HL-60/S4 treated with retinoic acid at 250 ng/mL for 4 days and 3 days (cell line): ENCODE results near the gene AJM1.
"Not testable (repeated sequence)": the region's sequence is repeated elsewhere in the genome, so short reads cannot be mapped to it uniquely, and the experiment has no call there.

ENCODE experiments used
- in situ Hi-C: fragments of 300-500 bp; cut with MboI; formaldehyde crosslinking; loops from 2 replicates; pipeline ENCODE4 v1.7.0; 2022; ENCODE audit warnings: low sequenced_read_pairs

Gene AJM1

GRCh38 chr9:136842380-136842948 lies at the start of gene AJM1:
TSS of gene AJM1 (plus strand) at chr9:136842478. CDS start at chr9:136844415, 1,937 bp downstream.
- in situ Hi-C loops = not testable (repeated sequence)

- in situ Hi-C loops = loop anchor here (25.0 kb wide), 1 partner anchor 244 kb away; the partner anchor contains the start of genes ABCA2, FUT7 and NPDC1
Measured at GRCh38 chr9:136793086-136793946, 49.0 kb upstream of the AJM1 start.

GRCh38 chr9:136794281-136794999 lies 47.8 kb upstream of the AJM1 start:
- in situ Hi-C loops = loop anchor here (25.0 kb wide), 1 partner anchor 243 kb away; the partner anchor contains the start of genes ABCA2, FUT7 and NPDC1

GRCh38 chr9:136795000-136795348 lies 47.3 kb upstream of the AJM1 start:
- in situ Hi-C loops = loop anchor here (25.0 kb wide), 1 partner anchor 242 kb away; the partner anchor contains the start of genes ABCA2, FUT7 and NPDC1

- in situ Hi-C loops = loop anchor here (25.0 kb wide), 1 partner anchor 241 kb away; the partner anchor contains the start of genes ABCA2, FUT7 and NPDC1
Measured at GRCh38 chr9:136796238-136796774, 46.0 kb upstream of the AJM1 start, which contains the start of gene CCDC183. TSS of gene CCDC183 (plus strand) at chr9:136796338. CDS start at chr9:136796398, 60 bp downstream.

GRCh38 chr9:136796775-136797347 lies 45.4 kb upstream of the AJM1 start:
- in situ Hi-C loops = loop anchor here (25.0 kb wide), 1 partner anchor 240 kb away; the partner anchor contains the start of genes ABCA2, FUT7 and NPDC1

GRCh38 chr9:136798708-136799078 lies 43.6 kb upstream of the AJM1 start:
- in situ Hi-C loops = loop anchor here (25.0 kb wide), 1 partner anchor 239 kb away; the partner anchor contains the start of genes ABCA2, FUT7 and NPDC1

- in situ Hi-C loops = loop anchor here (25.0 kb wide), 1 partner anchor 238 kb away; the partner anchor contains the start of genes ABCA2, FUT7 and NPDC1
Measured at GRCh38 chr9:136799079-136799853, 43.0 kb upstream of the AJM1 start.

GRCh38 chr9:136799854-136800657 lies 42.2 kb upstream of the AJM1 start:
- in situ Hi-C loops = loop anchor here (25.0 kb wide), 1 partner anchor 237 kb away; the partner anchor contains the start of genes ABCA2, FUT7 and NPDC1

- in situ Hi-C loops = no loop called here
Measured at GRCh38 chr9:136802321-136802720, 40.0 kb upstream of the AJM1 start.

- in situ Hi-C loops = not testable (repeated sequence)
Measured at GRCh38 chr9:136803009-136803550, 39.2 kb upstream of the AJM1 start.

- in situ Hi-C loops = no loop called here
Measured at GRCh38 chr9:136803551-136804508, 38.4 kb upstream of the AJM1 start.

GRCh38 chr9:136804509-136805206 lies 37.6 kb upstream of the AJM1 start:
- in situ Hi-C loops = no loop called here

- in situ Hi-C loops = no loop called here
Measured at GRCh38 chr9:136805207-136805740, 37.0 kb upstream of the AJM1 start.

GRCh38 chr9:136806067-136806466 lies 36.2 kb upstream of the AJM1 start:
- in situ Hi-C loops = no loop called here

GRCh38 chr9:136806631-136807201 lies 35.6 kb upstream of the AJM1 start:
- in situ Hi-C loops = no loop called here
